ENCODE results near the gene VPS51.

VPS51 gene

DNA sequence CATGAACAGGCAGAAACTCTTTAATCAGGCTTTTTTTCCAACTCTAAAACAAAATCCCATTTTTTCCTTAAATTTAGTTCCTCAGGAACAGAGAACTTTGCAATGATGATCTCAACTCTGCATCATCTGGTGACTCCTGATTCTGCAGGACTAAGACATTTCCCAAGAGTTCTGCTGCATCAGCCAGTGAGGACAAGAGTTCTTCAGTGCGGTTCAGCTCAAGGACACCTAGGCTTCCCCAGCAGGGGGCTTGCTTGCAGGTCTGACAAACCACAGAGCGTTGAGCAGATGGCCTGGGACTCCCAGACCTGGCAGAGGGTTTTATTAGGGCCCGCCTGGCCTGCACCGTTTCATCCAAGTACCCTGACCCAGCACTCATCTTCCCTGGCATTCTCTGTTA, 18.6 kb upstream of the VPS51 start:
- no peak for DNase-seq

DNA sequence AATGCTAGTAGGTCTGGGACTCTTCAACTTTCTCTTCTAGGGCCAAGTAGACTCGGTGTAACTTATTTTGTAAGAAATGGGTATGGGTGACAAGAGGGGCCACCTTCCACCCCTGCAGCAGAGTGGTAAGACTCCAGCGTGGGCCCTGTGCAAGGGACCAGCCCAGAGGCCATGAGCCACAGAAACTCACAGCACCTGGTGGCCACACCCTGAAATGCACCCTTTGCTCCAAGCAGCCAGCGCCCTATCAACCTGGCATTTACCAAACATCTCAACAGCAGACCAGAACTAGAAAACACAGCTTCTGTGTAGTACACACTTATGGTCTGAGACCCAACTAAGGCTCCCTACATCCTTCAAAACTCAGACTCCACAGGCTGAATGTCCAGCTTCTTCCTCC, 17.9 kb upstream of the VPS51 start:
- no peak for DNase-seq

- no peak for DNase-seq
Measured at GRCh38 chr11:65078786-65079342, 17.1 kb upstream of the VPS51 start.

GRCh38 chr11:65083134-65083833, 12.7 kb upstream of the VPS51 start:
- no peak for DNase-seq

DNA sequence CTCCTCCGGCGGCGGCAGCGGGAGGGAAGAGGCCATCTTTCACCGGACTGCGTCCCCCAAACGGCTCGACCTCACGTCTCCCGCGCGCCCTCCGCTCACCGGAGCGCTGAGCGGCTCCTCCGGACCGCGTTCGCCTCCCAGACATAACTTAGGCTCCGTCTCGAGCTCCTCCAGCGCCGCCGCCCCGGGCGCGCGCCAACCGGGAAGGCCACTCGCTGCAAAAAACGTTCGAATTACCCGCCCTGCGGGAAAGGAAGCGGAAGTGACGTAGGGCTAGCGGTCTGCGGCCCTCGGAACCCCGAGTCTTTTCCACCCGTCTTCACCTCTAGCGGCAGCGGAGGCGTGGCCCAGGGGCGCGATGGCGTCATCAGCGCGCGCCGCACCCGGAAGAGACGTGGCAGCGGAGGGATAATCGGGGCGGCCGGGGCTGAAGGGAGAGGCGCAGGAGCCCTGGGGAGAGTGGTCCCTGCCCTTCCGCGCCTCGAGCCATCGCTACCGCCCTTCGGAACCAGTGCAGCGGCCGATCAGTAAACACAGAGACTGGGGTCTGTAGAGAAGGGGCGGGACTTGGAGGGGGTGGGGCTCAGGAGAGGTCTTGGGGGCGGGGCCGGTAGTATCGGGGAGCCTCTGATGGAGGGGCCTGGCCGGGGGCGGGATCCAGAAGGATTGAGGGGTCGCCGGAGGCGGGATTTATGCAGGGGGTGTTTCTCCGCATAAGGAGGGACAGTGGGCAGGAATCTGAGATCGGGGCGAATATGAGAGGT, 12.0 kb upstream of the VPS51 start, which contains the start of the genes CDCA5 and ZFPL1:
Gene CDCA5 (minus strand): TSS at position 207 of the 764 bp plus-strand sequence. CDS start 62 bp downstream, at position 145.
Gene ZFPL1 (plus strand): TSS at position 389 of the 764 bp plus-strand sequence. CDS start 477 bp downstream, outside the sequence.
- DNase-seq = peak; percentile 96

GRCh38 chr11:65084598-65085375, 11.2 kb upstream of the VPS51 start:
- no peak for DNase-seq

DNA sequence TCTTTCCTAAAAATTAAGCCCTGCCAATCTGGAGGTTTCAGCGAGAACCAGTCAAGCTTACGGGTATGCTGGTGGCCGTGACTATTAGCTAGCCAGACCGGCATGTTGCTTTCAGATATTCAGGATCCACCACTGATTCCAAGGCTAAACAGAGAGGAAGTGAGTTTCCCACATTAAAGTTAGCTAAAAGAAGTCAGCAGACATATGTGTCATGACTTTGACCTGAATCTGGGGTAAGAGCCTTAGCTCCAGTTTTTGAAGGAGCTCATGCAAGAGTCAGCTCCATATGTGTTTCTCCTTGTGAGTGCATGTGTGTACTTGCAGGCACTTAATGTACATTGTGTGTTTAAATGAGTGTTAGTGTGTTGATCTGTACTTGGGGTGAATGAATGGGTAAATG, 10.6 kb upstream of the VPS51 start:
- no peak for DNase-seq

GRCh38 chr11:65086809-65087208, 9.2 kb upstream of the VPS51 start:
- DNase-seq = no peak

DNA sequence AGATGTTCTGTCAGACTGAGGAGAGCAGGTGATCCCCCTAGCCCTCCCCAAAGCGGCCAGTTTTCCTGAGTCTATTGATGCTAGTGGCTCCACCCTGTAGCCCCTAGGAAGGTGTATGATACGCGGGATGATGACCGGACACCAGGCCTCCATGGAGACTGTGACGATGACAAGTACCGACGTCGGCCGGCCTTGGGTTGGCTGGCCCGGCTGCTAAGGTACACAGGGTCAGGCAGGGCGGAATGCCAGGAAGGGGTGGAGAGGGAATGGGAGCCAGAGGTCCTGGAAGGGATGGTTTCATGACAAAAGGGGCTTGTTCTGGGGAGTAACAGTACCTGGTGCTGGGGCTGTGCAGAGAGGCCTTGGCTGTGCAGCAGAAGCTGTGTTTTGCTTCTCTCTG, 8.8 kb upstream of the VPS51 start:
- no peak for DNase-seq

DNA sequence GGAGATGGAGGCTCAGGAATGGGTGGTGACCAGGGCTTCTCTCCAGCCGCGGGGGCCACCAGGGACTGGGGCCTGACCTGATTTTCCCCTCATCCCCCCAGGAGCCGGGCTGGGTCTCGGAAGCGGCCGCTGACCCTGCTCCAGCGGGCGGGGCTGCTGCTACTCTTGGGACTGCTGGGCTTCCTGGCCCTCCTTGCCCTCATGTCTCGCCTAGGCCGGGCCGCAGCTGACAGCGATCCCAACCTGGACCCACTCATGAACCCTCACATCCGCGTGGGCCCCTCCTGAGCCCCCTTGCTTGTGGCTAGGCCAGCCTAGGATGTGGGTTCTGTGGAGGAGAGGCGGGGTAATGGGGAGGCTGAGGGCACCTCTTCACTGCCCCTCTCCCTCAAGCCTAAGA, 8.2 kb upstream of the VPS51 start:
- DNase-seq = no peak

DNA sequence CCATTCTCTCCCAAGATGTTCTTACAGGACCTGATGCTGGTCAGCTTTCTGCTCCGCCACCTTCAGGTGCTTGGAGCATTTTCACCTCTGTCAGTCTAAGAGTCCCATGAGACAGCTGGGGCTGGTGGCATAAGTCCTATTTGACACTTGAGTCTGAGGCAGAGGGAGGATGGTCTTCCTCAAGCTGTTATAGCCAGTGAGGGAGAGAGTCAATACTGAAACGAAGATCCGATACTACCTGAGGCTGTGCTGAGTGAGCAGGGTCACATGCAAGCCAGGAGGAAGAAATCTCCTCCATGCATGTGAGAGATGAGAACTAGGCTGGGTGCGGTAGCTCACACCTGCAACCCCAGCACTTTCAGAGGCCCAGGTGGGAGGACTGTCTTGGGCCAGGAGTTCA, 6.4 kb upstream of the VPS51 start:
- DNase-seq = no peak

GRCh38 chr11:65090628-65091027, 5.4 kb upstream of the VPS51 start:
- no peak for DNase-seq

DNA sequence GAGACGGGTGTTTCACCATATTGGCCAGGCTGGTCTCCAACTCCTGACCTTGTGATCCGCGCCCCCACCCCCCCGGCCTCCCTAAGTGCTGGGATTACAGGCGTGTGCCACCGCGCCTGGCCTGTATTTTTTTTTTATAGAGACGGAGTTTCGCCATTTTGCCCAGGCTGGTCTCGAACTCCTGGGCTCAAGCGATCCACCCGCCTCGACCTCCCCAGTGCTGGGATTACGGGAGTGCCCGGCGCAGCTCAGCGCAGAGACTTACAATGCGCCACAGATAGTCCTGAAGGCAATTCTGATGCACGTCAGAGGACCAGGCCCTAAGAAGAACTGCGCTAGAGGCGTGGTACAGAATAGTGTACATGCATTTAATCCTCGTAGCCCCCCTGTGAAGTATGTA, 587 bp upstream of the VPS51 start:
- DNase-seq = no peak

GRCh38 chr11:65096926-65097325, 912 bp downstream of the VPS51 start:
- no peak for DNase-seq

GRCh38 chr11:65100674-65101350, 4.8 kb downstream of the VPS51 start:
- no peak for DNase-seq

DNA sequence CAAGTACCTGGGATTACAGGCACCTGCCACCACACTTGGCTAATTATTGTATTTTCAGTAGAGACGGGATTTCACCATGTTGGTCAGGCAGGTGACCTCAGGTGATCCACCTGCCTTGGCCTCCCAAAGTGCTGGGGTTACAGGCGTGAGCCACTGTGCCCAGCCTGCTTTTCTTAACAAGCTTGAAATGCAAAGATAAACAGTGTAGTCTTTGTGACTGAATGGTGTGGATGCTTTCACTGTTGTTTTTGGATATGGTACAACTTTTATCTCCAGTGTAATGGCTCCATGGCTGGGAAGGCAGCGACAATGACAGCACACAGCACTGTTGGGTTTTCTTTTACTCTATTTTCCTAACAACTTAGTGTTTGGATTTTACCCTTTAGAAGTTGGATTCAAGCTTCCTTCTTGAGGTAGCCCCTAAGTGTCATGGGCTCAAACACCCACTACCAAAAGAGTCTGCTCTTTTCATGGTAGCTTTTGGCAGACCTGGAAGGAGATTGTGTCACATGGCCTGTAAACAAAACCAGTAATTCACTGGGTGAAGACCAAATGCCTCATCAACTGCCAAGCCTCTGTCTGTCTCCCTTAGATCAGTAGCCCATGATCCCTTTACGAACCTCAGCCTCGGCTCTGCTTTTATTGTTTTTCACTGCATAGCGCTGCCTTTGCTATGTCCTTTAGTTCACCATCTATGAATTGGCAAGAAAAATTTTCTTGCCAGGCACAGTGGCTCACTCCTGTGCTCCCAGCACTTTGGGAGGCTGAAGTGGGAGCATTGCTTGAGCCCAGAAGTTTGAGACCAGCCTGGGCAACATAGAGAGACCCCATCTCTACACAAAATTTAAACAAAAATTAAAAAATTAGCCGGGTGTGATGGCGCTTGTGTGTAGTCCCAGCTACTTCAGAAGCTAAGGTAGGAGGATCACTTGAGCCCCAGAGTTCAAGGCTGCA, 6.4 kb downstream of the VPS51 start:
- no peak for DNase-seq

GRCh38 chr11:65103476-65103875, 7.5 kb downstream of the VPS51 start:
- DNase-seq = no peak

DNA sequence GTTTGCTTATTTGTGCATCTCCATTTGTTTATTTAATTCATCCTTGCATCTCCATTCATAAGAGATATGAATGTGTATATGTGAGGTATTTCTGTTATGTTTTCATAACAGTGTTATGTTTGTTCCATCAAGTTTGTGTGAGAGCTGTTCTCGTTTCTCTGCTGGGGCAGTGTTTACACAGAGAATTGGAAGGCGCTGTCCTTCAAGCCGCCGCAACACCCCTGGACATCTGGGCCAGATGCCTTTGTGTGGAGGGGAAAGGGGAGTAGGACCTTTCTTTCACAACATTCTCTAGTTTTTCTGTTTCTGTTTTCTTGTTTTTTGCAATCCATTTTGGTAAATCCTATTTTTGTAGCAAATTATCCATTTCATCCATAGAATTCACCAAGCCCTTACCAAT, 8.6 kb downstream of the VPS51 start:
- DNase-seq = no peak

DNA sequence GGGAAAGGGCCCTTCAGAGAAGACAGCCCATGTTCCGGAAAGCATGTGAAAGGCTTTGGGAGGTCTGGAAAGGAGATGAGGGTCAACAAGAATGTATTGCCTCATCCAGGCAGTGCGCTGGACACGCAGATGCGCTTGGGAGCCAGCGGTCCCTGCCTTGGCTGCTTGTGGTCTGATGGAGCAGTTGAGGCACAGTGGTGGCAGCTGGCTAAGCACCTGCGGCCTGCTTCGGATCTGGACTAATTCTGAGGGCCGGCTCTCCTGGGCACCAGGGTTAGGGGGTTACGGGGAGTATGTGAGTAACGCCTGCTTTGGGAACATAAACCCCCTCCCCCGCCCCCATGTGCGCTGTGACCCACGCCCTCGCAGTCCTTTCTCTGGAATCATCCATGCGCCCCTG, 11.1 kb downstream of the VPS51 start:
- no peak for DNase-seq

- no peak for DNase-seq
Measured at GRCh38 chr11:65107751-65108468, 11.9 kb downstream of the VPS51 start.
